ENCODE measurements around the gene PLXNA2.

PLXNA2 gene

DNA sequence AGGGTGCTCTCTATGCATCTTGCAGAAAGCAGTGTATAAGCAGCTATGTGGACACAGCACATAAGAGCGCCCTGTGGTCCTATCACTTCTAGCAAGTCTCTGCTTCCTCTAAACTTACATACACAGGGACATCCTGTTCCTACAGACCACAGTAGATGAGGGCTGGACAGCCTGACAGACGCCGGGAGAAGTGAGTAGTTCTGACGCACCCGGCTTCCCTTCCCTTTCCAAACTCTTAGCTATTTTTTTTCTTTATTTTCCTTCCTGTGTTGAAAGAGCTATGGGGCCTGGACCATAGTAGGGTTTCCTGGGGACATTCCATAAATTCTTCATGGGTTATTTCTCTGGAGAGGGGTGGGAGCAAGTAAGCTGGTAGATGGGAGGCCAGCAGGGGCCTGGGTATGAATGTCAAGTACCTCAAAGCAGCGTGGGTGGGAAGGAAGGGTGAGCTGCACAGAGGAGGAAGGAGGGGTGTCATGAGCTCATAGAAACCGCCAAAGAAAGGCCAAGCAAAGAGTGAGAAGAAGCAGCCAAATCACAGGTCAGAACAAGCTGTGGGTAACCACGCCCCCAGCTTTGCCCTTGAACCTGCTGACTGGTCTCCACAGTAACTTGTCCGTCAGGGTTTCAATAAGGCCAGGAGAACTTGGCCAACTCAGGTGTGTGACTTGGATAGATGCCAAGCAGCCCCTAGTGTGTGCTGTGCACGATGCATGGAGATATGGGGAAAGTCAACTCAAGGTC lies 36.6 kb downstream of the PLXNA2 start:
- peak; percentile 67 for DNase-seq (ENCODE audit: low read depth, low spot score)

DNA sequence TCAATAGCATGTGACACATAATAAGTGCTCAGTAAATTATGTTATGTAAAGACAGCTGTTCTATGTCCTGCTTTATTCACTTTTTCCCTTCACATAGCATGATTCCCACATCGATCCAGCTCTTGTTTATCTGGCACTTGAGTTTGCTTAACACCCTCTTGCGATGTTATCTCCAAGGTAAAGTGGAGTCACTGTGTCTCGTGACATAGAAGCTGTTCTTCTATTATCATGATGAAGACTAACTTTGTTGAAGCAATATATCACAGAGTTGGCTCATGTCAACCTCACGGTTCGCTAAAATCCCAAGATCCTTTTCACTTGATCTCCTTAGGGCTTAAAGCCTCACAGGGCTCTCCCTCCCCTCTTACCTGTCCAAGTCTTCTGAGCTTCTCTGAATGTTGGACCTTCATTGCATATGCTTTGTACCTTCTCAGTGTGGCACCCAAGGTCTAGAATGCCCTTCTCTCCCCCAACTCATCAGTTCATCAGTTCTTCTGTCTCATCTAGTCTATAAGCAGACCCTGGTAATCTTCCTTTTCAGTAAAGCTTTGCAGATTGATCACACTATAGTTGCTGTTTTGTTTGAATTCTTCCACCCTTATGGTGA lies 38.0 kb downstream of the PLXNA2 start:
- no peak for DNase-seq (ENCODE audit: low read depth, low spot score)

DNA sequence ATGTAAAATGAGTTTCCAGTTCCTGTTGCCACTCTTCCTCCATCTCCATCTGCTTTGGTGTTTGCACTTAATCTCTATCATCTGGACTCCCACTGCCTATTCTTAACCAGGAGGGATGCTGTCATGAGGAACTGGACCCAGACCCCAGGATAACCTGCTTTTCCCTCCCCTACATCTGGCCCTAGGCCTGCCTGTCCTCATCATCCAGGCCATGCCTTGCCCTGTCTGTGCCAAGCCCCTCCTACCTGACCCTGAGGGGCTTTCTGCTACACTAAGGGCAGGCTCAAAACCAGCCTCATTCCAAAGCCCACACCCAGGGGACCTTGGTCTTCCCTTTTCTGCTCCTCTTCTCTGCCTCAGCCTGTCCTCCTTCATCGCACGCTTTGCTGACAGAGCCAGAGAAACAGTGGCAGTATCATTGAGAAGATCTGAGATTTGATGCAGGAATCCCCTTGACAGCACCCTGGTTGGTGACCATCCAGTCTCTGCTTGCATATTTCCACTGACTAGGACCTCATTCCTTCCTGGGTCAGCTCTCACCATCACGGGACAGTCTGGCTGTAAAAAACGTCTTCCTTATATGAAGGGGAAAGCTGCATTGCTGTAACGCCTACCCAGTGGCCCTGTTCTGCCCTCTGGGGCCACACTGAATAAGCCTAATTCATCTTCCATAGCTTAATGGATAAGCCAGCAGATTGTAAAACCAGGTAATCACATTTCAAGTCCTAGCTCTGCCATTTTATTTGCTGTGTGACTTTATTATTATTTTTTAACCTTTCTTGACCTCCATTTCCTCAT lies 38.8 kb downstream of the PLXNA2 start:
- no peak for DNase-seq (ENCODE audit: low read depth, low spot score)

DNA sequence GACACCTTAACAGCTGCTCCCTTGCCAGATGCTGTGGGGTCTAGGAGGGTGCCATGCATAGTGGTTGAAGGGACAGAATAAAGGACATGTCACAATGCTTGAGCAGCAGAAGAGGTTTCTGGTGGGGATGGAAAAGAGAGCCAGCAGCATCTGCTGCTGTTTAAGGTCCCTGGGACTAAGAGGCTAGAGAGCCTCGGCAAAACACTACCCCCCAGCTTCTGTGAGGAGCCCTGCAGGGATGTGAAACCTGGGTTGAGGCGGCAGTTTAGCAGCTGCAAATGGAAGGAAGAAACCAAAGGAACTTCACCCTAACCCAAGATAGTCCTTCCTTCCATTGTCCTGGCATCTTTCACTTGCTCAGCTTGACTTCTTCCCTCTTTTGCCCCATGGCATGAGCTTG lies 39.4 kb downstream of the PLXNA2 start:
- no peak for DNase-seq (ENCODE audit: low read depth, low spot score)

DNA sequence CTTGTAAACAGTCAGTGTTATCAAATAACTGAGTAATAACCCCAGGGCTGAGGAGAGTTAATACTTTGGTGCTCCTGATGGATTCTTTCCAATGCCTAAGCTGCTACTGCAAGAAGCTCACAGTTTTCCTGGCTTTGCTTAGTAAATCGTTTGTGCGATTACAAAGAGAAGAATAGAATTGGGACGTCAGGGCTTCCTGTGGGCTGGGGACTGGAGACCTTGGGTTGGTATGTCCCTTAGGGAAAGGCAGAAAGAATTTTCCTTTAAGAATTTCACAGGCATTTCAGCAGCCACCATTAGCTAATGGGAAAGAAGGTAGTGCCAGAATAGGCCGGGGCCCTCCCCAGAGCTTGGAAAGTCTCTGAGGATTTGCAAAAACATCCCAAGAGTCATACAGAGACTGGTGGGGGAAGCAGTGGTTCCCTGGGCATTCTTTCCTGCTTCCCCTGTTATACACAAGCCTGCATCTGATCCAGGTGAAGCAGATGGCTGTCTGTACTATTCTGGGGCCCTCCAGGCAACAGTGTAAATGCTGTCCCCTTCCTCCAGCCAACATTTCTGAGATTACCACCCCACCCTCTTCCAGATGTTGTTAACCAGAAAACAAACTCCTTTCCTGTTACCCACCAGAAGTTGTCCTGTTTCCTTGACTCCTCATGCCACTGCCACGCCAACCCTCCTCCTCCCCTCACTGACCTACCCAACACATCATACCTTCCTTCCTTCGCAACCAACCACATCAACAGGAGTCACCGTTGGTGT lies 40.2 kb downstream of the PLXNA2 start:
- no peak for DNase-seq (ENCODE audit: low read depth, low spot score)

DNA sequence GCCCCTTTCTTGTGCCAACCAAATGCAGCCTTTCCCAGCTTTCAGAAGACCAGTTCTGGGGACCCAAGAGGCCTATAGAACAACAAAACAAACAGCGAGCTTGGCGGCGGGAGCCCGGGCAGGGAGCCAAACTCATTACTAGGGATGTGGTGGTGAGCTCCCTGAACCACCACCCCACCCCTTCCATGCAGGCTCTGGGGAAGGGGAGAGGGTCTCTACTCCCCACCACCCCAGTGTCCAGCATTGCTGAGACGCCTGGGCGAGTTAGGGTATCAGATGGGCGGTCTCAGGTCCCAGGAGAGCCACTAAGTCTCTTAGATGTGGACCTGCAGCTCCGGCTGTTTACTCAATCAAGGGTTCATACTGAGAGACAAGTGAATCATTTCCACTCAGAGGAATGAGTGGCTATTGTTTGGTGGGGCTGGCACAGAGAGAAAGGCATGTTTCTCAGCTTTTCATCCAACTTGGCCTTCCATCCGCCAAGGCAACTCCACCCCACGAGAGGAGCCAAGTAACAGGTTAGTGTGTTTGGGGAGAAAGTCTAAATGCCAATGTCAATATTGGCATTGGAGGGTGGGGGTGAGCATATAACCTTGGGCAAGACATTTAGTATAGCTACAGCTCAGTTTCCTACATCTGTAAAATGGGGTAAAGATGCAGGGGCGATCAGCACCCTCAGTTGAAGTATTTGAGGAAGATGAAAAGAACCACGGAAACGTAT lies 40.9 kb downstream of the PLXNA2 start:
- DNase-seq (ENCODE audit: low read depth, low spot score): peak; percentile 50

DNA sequence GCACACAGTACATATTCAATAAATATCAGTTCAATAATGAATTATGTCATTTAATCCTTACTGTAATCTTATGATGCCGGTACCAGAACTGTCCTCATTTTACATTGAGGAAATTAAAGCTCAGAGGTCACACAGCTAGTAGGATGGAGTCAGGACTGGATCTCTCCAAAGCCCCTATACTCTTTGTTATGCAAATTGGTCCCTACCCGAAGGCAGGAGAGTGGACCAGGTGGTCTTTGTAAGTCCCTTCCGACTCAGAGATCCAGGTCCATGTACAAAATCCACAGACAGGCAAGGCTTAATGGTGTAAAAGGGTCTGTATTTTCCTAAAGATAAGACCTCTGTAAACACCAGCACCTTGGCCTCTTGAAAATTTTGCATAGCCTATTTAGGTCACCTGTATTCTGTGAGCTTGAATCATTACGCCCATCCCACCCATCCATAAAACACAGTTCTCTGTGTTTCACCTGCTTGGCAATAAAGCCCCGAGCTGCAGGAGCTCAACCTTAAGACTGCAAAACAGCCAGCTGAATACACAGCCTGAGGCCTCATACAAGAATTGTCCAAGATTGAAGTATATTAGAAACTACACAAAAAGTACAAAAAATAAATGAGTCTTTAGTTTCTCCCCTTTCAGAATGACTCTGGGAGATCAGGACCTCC lies 41.7 kb downstream of the PLXNA2 start:
- no peak for DNase-seq (ENCODE audit: low read depth, low spot score)

DNA sequence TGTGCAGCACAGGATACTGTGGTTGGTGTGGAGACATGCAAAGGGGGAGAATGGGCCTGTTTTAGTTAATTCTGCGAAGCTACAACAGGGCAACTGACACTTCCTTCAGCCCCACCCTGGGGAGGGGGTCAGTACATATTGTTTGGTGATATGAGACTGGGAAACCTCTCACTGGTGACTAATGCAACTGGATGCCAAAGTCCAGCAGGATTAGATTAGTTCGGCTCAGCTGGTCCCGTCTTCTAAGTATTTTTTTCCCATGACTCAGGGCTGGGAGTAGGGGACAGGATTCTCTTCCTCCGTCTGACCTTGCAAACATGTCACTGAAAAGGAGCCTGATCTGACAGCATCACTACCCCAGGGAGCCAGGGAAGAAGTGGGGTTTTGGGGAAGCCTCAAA lies 43.0 kb downstream of the PLXNA2 start:
- DNase-seq (ENCODE audit: low read depth, low spot score): peak; percentile 77

DNA sequence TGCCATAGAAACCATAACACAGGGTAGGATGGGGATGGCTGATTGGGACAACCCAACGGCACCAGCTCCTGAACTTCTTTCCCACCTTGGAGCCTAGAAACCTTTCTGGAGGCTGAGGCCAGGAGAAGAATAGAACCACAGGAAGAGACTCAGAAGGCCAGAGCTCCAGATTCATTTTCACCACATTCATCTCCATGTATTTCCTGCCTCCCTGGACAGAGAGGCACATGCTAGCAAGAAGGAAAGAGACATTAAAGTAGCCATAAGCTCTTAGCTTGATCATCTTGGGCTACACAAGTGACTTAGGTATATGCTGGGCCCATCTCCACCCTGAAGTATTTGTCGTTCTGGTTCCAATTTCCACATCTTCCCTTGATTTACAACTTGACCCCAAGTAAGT lies 44.1 kb downstream of the PLXNA2 start:
- no peak for DNase-seq (ENCODE audit: low read depth, low spot score)

DNA sequence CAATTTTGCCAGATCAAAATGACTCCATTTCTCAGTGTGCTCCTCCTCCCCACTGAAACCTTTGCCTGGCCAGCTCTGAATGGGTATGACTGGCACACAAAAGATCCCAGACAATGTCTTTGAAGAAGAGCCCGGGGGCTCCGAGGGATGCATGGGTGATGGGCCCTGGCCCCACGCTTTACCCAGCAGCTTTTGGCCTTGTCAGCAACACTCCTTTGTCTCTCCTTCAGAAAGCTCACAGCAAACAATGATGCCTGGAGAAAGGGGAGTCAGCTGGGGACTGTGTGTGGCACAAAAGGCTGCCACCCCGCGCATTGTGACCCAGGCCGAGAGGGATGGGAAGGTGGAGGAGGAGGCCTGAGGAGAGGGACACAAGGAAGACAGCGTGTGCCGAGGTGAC lies 45.9 kb downstream of the PLXNA2 start:
- DNase-seq (ENCODE audit: low read depth, low spot score): no peak

DNA sequence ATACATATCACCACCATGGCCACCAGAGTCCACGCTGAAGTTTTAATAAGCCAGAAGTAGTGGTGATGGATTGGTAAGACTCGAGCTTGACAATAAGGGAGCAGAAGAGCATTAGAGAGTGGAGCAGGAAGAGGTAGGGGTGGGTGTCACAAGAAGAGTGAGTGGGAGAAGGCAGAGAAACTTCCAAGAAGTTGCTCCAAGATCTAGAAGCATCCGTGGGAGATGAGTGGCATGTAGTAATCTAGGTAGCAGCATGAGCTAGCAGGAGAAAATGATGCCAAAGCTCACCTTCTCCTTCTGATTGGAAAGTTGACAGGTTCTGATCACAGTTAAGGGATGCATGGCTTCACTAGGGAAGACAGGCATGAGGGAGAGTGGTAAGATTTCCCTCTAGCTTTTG lies 49.2 kb downstream of the PLXNA2 start:
- DNase-seq (ENCODE audit: low read depth, low spot score): no peak

DNA sequence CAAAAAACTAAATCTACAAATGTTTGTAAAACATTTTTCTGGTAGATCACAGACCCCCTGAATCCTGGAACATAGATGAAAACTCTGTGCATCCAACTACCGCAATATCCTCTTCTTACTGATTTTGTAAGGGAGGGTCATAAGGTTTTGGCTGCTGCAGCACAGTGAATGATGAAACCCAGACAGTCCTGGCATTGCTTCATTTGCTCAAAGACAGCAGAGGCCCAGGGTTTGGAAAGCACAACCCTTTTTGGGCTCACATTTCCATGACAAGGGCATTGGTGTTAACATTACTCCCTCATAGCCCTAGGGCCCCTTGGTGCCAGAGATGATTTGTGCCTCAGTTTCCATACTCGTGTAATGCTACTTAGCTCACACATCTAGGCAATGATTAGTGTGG lies 51.2 kb downstream of the PLXNA2 start:
- no peak for DNase-seq (ENCODE audit: low read depth, low spot score)

DNA sequence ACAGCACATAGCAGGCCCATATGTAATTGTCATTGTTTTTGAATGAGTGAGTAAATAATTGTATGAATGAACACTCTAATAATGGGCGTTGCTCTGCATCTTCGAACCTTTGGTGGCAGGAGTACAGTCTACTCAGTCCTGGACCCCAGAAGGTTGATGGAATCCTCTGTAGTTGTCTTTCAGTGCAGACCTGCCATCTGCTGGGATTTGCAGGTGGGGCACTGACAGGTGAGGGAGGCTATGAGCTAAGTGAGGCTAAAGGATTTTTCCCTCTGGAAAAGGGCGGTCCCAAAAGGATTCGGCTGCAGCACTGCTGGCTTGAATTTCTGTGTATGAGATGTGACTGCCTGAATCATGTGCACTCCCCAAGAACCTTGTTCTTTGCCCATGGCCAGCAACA lies 53.4 kb downstream of the PLXNA2 start:
- no peak for DNase-seq (ENCODE audit: low read depth, low spot score)

DNA sequence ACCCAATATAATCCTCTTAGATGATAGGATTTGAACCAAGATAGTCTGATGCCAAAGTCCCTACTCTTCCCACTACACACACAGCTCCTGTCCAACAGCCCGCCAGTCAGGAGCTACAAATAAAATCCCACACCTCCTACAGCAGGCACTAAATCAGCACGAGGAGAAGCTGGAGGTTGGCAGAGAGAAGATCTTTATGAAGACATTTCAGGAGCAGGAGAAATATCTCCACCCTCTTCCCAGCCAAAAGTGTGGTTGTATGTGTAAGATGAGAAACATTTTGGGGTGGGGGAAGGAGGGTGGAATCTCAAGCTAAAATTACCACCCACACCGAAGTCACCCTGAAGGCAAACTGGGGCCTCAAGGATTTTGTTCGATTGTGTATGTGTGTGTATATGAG lies 54.5 kb downstream of the PLXNA2 start:
- DNase-seq (ENCODE audit: low read depth, low spot score): no peak

DNA sequence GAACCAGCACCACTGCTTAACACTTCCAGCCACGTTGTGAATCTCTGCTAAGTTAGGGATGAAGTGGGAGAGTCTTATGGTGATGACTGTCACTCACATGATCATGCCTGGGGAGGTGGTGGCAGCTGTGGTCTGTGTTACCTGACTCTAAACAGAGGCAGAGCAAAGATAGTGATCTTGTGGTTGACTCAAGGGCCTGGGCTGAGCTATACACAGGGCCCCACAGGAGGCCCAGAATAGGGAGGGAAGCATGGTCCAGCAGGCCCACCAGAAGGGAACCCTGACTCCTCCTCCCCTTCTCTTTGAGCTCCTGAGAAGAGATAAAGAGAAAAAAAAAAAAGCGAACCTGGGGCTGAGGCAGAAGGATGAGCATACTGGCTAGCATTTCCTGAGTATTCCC lies 55.0 kb downstream of the PLXNA2 start:
- no peak for DNase-seq (ENCODE audit: low read depth, low spot score)

DNA sequence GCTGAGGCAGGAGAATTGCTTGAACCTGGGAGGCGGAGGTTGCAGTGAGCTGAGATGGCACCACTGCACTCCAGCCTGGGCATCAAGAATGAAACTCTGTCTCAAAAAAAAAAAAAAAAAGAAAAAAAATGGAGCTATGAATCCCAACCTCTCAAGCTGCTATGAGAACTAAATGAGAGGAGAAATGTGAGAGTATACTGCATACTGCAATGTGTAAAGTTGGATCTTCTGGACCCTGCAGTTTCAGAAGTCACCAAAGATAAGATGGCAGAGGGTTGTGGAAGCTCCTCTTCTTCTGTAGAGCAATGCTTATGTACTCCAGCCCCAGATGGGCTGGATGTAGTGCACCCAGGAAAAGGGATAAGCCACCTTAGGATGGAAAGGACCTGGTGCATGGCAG lies 55.6 kb downstream of the PLXNA2 start:
- DNase-seq (ENCODE audit: low read depth, low spot score): no peak

DNA sequence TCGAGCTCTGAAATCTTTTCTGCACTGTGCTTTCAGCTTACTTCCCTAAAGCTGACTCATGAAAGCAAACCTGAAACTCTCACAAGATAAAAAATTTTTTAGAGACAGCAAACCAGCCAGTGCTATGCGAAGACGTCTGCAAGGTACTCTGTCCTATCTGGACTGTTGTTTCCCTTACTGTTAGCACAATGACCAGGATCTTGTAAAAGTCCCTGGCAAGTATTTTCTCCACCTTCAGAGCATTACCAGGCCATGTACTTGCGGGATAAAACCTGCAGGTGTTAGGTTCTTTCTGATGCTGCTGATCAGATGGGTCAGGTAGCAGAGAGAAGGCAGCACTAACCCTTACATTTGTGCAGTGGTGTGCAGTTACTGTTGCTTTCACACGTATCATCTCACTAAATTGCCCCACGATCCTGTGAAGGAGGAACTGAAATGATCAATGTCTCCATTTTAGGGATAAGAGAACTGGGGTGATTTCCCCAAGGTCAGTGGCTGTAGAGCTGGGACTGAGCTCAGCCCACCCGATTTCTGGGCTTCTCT lies 56.6 kb downstream of the PLXNA2 start:
- DNase-seq (ENCODE audit: low read depth, low spot score): no peak

DNA sequence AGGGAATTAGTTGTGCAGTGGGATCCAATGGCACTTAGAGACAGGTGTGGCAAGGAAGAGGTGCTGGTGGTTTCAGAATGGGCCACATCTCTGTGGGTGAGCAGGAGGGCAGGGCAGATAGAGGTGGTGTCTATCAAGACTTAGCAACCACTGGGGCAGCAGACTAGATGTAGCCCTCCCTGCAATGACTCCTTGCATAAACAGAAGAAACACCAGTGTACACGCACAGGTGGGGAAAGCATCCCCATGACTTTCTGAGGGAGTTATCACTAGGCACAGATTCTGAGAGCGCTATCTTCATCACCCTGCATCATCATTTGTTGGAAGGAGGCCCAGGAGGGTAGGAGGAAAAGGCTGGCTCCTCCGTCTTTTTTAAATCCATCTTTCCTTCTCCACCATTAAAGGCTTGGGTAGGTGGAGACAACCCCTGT lies 58.4 kb downstream of the PLXNA2 start:
- no peak for DNase-seq (ENCODE audit: low read depth, low spot score)

DNA sequence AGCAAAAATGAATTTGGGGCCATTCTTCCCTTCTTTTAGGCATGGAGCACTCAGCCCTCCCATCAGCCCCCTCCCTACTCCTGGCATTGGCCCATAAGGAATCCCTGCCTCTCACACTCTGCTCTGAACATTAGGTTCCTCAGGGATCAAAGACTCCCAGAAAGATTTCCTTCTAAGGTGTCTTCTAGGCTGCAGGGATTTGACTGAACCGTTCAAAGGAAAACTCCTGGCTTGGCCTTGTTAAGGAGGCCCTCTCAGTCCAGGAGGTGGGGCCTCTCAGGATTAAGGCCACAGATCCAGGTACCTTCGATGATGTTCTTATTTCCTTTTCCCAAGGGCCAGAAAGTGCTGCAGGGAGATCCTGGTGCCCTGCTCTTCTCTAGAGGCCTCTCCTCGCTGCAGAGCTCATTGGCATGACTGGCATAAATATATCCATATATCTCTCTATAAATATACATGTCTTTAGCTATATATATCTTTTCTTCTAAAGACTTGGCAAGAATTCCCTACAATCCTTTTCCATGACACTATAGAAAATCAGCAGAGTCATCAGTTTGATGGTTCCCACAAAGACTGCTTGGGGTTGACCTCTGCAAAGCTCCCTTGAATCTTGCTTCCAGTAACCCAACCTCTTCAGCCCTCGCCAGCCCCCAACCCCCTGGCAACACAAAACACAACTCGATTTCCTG lies 59.1 kb downstream of the PLXNA2 start:
- DNase-seq (ENCODE audit: low read depth, low spot score): no peak

Data from smooth muscle cell of the brain vasculature (primary cell).